Keratinocyte (primary cell): ENCODE results near the gene C1orf74. TPM values are rescaled to one million over a fixed set of nuclear protein-coding genes. Genes with fewer than 3 reads are reported as not detected.

Experiments
- DNase-seq: peaks from one replicate; pipeline ENCODE4 v3.0.0-alpha.2; 2011; ENCODE audit warnings: low read depth, missing footprints, low spot score
- FAIRE-seq: peaks from 2 replicates; lab custom pipeline; 2011; peaks lifted over from hg19 to GRCh38; lab: Jason Lieb, UNC
- H2AFZ ChIP-seq: 2 replicates; pipeline ENCODE4 v1.6.0; 2012; ENCODE audit warnings: low read length, control low read depth, inconsistent platforms; ENCODE audit not compliant: control insufficient read depth
- H3K27ac ChIP-seq: 2 replicates; pipeline ENCODE4 v1.5.1; 2011; ENCODE audit warnings: low read length; ENCODE audit not compliant: control insufficient read depth, insufficient read depth
- H3K27me3 ChIP-seq: 3 replicates; pipeline ENCODE4 v1.6.0; 2011; ENCODE audit warnings: low read length; ENCODE audit not compliant: control insufficient read depth, insufficient read depth; ENCODE audit errors: extremely low read depth
- H3K36me3 ChIP-seq, 2 experiments: 2 replicates in 1 of 2; 3 replicates in 1 of 2; pipeline ENCODE4 v1.5.1; 2011; ENCODE audit warnings: low read length in 2 of 2, mild to moderate bottlenecking in 1 of 2; ENCODE audit not compliant: control insufficient read depth in 2 of 2, insufficient read depth in 2 of 2; ENCODE audit errors: extremely low read depth in 1 of 2
- H3K4me1 ChIP-seq: 3 replicates; pipeline ENCODE4 v1.5.1; 2011; ENCODE audit warnings: low read length; ENCODE audit not compliant: control insufficient read depth, insufficient read depth; ENCODE audit errors: extremely low read depth
- H3K4me2 ChIP-seq: 3 replicates; pipeline ENCODE4 v1.6.0; 2011; ENCODE audit warnings: low read depth, low read length; ENCODE audit not compliant: control insufficient read depth, insufficient read depth; ENCODE audit errors: extremely low read depth
- H3K4me3 ChIP-seq, 3 experiments: fragments of 200-600 bp in 1 of 3; sonication (generic) in 1 of 3; 2 replicates in 2 of 3; 3 replicates in 1 of 3; pipeline ENCODE4 v1.5.1; 2011 to 2016; ENCODE audit warnings: low read length in 3 of 3, mild to moderate bottlenecking in 3 of 3, control low read depth in 2 of 3, inconsistent platforms in 1 of 3, low read depth in 1 of 3, mixed read lengths in 1 of 3, mixed run types in 1 of 3, moderate library complexity in 1 of 3; ENCODE audit not compliant: control insufficient read depth in 2 of 3, insufficient read depth in 2 of 3; ENCODE audit errors: extremely low read depth in 1 of 3
- H3K79me2 ChIP-seq: 2 replicates; pipeline ENCODE4 v1.6.0; 2012; ENCODE audit warnings: low read length; ENCODE audit not compliant: control insufficient read depth, insufficient read depth
- H3K9ac ChIP-seq: 3 replicates; pipeline ENCODE4 v1.6.0; 2011; ENCODE audit warnings: low read length; ENCODE audit not compliant: control insufficient read depth, insufficient read depth; ENCODE audit errors: extremely low read depth
- H3K9me1 ChIP-seq: 3 replicates; pipeline ENCODE4 v1.6.0; 2011; ENCODE audit warnings: low read length; ENCODE audit not compliant: control insufficient read depth, insufficient read depth; ENCODE audit errors: extremely low read depth
- H3K9me3 ChIP-seq: 2 replicates; pipeline ENCODE4 v1.5.1; 2012; ENCODE audit warnings: low read depth, low read length; ENCODE audit not compliant: control insufficient read depth
- H4K20me1 ChIP-seq: 3 replicates; pipeline ENCODE4 v1.6.0; 2011; ENCODE audit warnings: low read length; ENCODE audit not compliant: control insufficient read depth, insufficient read depth; ENCODE audit errors: extremely low read depth
- EZH2 ChIP-seq: IDR thresholded peaks from one replicate; pipeline ENCODE4 v1.6.1; 2012; ENCODE audit warnings: inconsistent platforms, mild to moderate bottlenecking, low read length, moderate library complexity
- dilution Hi-C: fragments of 300-500 bp; cut with MboI; formaldehyde crosslinking; loops from one replicate; pipeline ENCODE4 v1.7.0; 2020; ENCODE audit warnings: low sequenced_read_pairs; ENCODE audit not compliant: extremely low pct_ligation_motif_present
- polyA plus RNA-seq, 5 experiments: library from polyadenylated mRNA; depleted of rRNA in 3 of 5; stranded (reverse) in 3 of 5; stranded (forward) in 1 of 5; unstranded in 1 of 5; fragments of >200 nt; gene quantifications; 1 replicate in 1 of 5; 2 replicates in 3 of 5; 3 replicates in 1 of 5; pipeline versions ENCODE4 v1.2.1 to v1.2.3, GENCODE V29; 2011 to 2012; ENCODE audit warnings: missing spikeins in 2 of 5, low read depth in 1 of 5, low replicate concordance in 1 of 5
- TF ChIP-seq, protein P1 (sequence below), 3 experiments: IDR thresholded peaks in 1 of 3; conservative IDR thresholded peaks in 1 of 3; optimal IDR thresholded peaks in 1 of 3; 2 replicates in 2 of 3; 3 replicates in 1 of 3; pipeline versions ENCODE3 to v1.5.1; 2011; ENCODE audit warnings: low read length in 3 of 3, mild to moderate bottlenecking in 3 of 3, moderate library complexity in 2 of 3, control low read depth in 1 of 3, inconsistent platforms in 1 of 3; ENCODE audit not compliant: insufficient read depth in 2 of 3; ENCODE audit errors: extremely low read depth in 1 of 3

Gene C1orf74
- polyA plus RNA-seq, 1 donor (not counting 4 experiments of a cell fraction or from before 2014, with no cell fraction given): 58.1 TPM

DNA sequence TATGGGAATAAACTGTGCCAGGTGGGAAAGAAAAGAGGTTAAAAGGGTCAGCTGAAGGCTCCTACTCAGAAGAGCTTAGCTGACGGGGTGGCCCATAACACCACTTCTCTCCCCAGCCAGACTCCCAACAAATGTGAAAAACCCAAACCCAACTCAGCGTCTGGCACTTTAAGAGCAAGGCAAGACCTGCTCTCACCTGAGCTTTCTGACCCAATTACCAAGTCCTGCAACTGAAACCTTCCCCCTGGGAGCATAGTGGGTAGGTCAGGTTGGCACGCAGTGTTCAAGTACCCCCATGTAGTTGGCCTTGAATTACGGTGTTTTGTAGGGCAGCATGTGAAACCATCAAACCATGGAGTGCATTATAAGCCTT lies 18.4 kb upstream of the C1orf74 start:
- no peak for TF ChIP-seq EZH2
- TF ChIP-seq, protein P1, sequence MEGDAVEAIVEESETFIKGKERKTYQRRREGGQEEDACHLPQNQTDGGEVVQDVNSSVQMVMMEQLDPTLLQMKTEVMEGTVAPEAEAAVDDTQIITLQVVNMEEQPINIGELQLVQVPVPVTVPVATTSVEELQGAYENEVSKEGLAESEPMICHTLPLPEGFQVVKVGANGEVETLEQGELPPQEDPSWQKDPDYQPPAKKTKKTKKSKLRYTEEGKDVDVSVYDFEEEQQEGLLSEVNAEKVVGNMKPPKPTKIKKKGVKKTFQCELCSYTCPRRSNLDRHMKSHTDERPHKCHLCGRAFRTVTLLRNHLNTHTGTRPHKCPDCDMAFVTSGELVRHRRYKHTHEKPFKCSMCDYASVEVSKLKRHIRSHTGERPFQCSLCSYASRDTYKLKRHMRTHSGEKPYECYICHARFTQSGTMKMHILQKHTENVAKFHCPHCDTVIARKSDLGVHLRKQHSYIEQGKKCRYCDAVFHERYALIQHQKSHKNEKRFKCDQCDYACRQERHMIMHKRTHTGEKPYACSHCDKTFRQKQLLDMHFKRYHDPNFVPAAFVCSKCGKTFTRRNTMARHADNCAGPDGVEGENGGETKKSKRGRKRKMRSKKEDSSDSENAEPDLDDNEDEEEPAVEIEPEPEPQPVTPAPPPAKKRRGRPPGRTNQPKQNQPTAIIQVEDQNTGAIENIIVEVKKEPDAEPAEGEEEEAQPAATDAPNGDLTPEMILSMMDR (optimal IDR thresholded peaks at IDR 0.05 in 1 of 3, IDR thresholded peaks at IDR 0.05 in 1 of 3, conservative IDR thresholded peaks at IDR 0.05 in 1 of 3; ENCODE audit: extremely low read depth in 1 of 3, insufficient read depth in 2 of 3, low read length in 3 of 3): no peak
- peaks cover 95% of the 10 kb centered on the region for H3K79me2 ChIP-seq
- DNase-seq: no peak
- H3K4me2 ChIP-seq: peak overlapping the region; percentile 67
- H3K27me3 ChIP-seq: no peaks in the 10 kb centered on the region
- dilution Hi-C loops: no loop called here
- H3K9me1 ChIP-seq: peaks cover 2% of the 10 kb centered on the region
- peaks cover 54% of the 10 kb centered on the region for H4K20me1 ChIP-seq
- no peaks in the 10 kb centered on the region for H3K9me3 ChIP-seq
- peak overlapping the region; percentile 100 for H3K9ac ChIP-seq
- peak overlapping the region; percentile 81 to 92 (median 90) for H3K4me3 ChIP-seq
- H2AFZ ChIP-seq: no peak overlapping the region
- peak overlapping the region; percentile 99 for H3K27ac ChIP-seq
- H3K36me3 ChIP-seq: peaks cover 34 to 50% of the 10 kb centered on the region in 2 experiments
- peaks cover 62% of the 10 kb centered on the region for H3K4me1 ChIP-seq
- FAIRE-seq: peak; percentile 41

DNA sequence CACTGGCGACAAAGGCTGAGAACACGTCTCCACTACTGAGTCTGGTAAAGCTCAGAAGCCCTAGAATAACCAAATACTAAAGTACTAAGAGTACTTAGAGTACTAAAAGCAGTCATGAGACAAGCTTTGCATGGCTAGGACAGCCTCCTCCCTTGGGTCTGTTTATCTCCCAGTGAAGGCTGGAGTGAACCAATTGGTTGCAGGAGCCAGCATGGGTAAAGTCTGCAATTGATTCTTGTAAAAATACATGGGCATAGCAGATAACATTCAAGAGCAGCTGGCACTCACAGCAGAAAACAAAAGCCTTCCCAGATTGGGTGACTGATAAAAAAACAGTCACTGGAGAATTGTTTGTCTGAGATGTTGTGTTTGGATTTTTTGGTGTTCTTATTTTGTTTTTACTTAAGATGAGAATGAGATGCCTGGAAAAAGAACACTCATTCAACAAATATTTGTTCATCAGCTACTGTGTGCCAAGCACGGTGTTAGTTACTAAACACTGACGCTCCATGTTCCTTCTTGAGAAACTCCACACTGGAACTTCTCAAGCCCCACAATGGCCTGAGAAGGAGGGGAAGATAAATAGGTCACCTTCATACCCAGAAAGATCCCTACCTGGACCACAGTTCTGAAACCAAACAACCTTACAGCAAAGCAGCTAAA lies 17.9 kb upstream of the C1orf74 start:
- H3K9ac ChIP-seq: peak overlapping the region; percentile 100
- no peaks in the 10 kb centered on the region for H3K9me3 ChIP-seq
- peak overlapping the region; percentile 67 for H3K4me2 ChIP-seq
- peak; percentile 43 for FAIRE-seq
- H3K27me3 ChIP-seq: no peaks in the 10 kb centered on the region
- TF ChIP-seq, protein P1 (optimal IDR thresholded peaks at IDR 0.05 in 1 of 3, IDR thresholded peaks at IDR 0.05 in 1 of 3, conservative IDR thresholded peaks at IDR 0.05 in 1 of 3; ENCODE audit: extremely low read depth in 1 of 3, insufficient read depth in 2 of 3, low read length in 3 of 3): no peak
- TF ChIP-seq EZH2: no peak
- peaks cover 58% of the 10 kb centered on the region for H4K20me1 ChIP-seq
- H3K27ac ChIP-seq: peak overlapping the region; percentile 99
- no peak overlapping the region for H2AFZ ChIP-seq
- peaks cover 95% of the 10 kb centered on the region for H3K79me2 ChIP-seq
- peaks cover 37 to 55% of the 10 kb centered on the region in 2 experiments for H3K36me3 ChIP-seq
- peaks cover 2% of the 10 kb centered on the region for H3K9me1 ChIP-seq
- dilution Hi-C loops: no loop called here
- peaks cover 57% of the 10 kb centered on the region for H3K4me1 ChIP-seq
- H3K4me3 ChIP-seq: peak overlapping the region; percentile 81 to 92 (median 90)
- DNase-seq: no peak
